Stimulated activated CD8-positive, alpha-beta memory T cell treated with anti-CD3 and anti-CD28 coated beads, Interleukin-12 subunit alpha, Interleukin-12 subunit beta, amount 100 ng/mL, for 4 hours (primary cell): ENCODE measurements around the gene ARHGAP6.

Experiments
- DNase-seq: peaks from one replicate; pipeline ENCODE4 v3.0.0-alpha.2; 2020; ENCODE audit warnings: low read depth

Gene ARHGAP6

DNA sequence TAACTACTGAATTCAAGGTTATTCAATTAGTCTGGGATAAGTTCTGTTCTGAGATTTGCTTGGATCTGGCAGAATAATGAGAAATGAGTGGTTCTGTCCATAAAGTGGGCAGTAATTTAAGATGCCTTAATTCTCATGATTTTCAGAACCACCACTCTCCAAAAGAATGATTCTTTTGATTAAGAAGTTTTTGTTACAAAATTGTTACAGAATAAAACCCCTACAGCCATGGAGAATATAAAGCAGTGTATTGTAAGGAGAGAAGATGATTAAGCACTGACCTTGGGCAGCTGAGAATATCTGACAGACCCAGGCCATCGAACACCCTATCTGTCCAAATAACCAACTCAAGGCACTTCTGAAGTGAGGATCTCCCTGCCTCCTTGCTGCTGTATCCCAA, 360.1 kb downstream of the ARHGAP6 start:
- DNase-seq: no peak

DNA sequence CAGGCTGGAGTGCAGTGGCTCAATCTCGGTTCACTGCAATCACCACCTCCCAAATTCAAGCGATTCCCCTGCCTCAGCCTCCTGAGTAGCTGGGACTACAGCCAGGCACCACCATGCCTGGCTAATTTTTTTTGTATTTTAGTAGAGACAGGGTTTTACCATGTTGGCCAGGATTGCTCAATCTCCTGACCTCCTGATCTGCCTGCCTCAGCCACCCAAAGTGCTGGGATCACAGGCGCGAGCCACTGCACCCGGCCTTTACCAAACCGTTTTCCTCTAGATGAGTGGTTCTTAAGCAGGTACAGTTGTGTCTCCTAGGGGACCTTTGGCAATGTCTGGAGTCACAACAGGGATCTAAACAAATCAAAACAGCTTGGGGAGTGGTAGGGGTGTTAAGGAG, 360.9 kb downstream of the ARHGAP6 start:
- DNase-seq: no peak

DNA sequence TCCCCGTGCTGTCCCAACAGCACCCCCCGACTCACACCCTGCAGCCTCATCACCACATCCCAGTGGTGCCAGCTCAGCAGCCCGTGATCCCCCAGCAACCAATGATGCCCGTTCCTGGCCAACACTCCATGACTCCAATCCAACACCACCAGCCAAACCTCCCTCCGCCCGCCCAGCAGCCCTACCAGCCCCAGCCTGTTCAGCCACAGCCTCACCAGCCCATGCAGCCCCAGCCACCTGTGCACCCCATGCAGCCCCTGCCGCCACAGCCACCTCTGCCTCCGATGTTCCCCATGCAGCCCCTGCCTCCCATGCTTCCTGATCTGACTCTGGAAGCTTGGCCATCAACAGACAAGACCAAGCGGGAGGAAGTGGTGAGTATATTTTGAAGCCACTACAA, 367.1 kb downstream of the ARHGAP6 start:
- DNase-seq: no peak

DNA sequence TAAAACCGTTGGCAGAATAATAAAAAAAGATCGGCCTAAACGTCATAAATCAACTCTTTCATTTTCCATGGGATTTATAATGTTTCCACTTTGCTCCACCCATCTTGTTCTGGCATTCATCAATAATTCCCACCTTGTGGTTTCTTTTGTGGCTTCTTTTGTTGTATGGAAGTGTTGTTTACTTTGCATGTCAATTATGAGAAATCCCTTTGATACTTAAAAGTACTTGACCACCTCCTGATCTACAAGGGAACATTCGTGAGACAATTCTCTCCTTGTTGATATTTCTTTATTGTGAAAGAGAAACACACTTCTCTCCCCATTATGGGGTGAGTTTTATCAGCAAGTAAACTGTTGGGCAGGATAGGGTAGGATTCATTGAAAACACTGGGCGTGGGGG, 369.7 kb downstream of the ARHGAP6 start:
- DNase-seq: no peak

DNA sequence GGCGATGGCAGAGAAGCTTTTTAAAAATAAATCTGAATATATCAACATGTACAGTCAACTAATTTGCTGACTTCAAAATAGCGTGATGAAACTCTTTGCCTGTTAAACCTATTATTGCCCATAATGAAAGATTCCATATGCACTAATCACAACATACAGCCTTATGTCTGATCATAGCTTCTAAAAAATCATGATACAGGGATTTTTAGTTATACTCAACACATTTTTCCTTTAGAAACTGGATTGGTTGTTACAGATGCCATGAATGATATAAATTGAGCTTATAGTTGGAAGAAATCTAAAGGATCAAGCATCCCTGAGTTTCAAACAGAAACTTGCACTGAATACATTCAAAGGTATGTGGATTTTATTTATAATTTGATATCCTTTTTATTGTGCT, 372.6 kb downstream of the ARHGAP6 start, which contains the start of gene AMELX:
TSS of gene AMELX (plus strand) at position 301 of the 400 bp plus-strand sequence. CDS start 1,376 bp downstream, outside the sequence.
- no peak for DNase-seq

DNA sequence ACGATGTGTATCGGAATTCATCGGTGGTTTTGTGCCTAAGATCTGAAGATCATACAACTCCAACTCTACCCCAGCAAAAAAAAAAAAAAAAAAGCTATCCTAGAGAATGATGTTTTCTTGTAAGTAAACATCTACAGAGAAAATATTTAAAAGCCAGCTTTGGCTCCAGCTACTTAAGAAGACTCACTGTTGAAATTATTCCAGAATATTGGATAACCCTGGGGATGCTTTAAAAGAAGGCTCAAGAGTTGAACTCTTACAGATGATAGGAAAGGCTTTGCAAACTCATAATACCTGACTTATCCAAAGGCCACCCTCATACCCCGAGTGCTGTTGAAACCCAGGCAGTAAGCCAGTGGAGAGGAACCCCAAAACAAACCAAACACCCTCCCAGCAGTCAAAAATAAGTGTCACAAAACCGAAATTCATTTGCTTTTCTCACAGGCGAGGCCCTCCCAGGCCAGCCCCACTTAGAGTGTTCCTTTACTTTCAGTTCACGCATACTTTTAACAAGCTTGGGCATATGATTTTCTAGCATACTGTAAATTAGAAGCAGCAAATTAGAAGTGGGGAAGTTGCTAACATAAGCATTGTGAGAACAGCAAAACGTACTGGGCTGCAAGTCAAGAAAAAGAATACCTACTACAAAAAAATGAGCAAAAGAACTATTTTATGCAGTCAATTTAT, 375.2 kb downstream of the ARHGAP6 start:
- DNase-seq: no peak

DNA sequence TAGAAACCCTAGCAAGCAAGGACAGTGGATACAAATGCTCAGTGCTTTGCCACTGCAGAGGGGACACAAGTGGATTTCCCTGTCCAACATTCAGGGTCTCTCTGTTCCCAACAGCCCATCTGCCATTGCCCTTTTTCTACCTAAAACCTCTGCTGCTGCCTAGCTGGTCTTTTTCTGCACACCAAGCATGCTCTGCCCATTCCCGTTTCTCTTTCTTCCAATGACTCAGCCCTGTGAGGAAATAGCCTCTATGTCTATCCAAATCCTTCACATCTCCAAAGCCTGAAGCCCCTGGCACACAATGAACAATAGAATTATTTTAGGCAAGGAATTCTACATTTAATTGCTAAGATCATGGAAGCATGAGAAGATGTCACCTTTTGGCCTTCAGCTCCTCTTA, 378.2 kb downstream of the ARHGAP6 start:
- no peak for DNase-seq

DNA sequence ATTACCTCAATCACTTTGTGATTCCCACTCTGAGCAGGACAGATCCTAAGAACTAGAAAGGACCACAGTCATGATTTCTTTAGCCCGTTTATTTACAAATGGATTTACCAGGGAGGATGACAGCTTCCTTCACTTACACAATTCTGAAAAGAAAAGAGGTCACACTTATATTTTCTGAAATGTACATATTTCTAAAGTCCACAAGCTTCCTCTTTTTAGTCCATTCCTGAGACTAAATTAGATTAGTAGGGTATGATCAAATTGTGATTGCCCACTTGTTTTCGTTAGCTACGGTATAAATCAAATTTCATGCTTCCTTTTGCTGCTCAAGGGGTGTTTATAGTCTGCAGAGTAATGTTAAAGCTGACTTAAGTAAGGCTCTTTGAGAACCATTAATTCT, 380.1 kb downstream of the ARHGAP6 start:
- DNase-seq: no peak

DNA sequence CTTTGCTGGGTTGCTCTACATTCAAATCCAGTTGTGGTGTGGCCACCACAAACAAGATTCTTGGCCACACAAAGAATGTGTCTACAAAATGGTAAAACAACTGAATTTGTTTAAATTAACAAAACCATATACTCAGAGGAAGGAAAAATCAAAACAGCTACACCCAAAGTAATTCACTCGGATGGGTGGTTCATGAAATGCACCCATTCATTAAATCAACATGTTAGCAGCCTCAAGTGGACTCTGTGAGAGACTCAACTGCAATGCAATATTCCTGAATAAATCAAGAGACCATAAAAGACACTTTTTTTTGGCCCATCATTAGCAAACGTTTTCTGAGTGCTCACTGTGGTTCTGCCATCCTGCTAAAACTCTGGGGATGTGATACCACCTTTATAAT, 383.7 kb downstream of the ARHGAP6 start:
- no peak for DNase-seq

DNA sequence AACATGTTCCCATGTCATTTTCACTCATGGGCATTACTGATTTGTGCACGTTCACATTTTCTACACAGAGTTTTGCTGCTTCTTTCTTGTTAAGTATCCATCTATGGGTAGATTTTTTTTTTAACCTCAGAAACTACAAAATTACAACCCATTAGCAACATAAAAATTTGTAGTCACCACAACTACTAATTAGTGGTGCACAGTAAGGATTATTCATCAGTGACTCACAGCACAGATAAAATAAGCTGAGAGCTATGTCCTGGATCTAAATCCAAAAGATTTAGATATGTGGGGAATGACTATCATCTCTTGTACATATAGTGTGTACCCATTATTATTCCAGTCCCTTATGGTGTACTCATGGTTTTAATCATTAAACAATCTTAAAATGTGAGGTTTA, 392.2 kb downstream of the ARHGAP6 start:
- no peak for DNase-seq

DNA sequence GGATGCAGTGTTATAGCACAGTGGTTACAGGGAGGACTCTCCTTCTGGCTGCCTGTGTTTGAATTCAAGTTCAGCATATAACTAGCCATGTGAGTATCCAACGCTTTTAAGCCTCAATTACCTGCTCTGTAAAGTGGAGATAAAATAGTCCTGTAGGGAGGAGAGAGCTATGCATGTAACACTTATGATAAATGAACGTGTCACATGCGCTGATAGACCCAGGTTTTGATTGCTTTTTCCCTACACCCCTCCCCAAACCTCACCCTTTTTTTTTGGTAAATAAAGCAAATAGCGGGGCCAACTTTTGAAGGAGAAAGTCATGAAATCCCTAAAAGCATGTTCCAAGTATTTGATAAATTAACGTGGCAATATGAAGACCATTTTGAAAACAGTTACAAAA, 392.9 kb downstream of the ARHGAP6 start:
- no peak for DNase-seq

DNA sequence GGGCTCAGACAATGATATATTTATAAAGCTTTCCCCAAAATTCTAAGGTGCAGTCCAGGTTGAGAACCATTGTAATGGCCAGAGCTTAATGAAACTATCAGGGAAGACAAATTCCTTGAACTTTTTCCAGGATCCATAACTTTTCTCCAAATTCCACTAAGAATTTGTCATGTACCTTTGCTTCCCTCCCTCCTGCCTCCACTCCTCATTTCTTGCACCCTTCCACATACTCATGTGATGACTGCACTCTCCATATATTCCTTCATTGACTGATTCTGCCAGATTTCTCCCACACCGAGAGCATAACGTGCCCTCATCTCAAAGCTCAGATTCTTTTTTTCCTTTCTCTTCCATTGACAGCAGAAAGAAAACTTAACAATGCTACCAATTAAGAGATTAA, 393.4 kb downstream of the ARHGAP6 start:
- no peak for DNase-seq

DNA sequence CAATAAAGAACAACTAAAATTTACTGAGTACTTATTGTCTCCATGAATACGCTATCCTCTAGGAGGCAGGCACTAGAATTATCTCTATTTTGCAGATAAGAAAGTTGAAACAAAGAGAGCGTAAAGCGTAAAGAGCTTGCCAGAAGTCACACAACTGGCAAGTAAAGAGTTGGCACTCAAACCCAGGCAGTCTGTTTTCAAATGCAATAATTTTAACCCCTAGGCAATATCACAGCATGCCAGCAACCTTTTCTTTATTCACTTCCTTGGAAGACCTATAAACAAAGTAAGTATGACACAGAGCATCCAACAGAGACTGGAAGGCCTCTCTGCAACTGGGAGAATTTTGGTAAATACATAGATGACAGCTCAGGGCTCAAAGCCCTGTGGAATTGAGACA, 395.7 kb downstream of the ARHGAP6 start:
- DNase-seq: no peak

DNA sequence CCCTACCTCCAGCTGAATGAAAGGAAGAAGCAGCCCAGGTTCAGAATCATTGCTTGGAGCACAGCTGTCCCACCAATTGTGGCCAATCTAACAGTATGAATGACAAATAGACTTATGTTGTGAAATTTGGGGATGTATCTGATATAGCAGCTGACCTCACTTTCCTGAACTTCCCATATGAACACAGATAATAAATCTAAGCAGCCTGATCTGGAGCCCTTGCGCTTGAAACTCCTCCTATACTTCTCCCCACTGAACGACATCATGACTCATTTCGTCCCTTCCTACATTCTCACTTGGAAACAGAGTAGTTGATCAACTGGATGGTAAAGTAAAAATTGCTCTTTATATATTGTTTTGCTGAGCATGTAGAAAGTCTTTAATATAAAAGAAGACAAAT, 396.7 kb downstream of the ARHGAP6 start:
- no peak for DNase-seq

DNA sequence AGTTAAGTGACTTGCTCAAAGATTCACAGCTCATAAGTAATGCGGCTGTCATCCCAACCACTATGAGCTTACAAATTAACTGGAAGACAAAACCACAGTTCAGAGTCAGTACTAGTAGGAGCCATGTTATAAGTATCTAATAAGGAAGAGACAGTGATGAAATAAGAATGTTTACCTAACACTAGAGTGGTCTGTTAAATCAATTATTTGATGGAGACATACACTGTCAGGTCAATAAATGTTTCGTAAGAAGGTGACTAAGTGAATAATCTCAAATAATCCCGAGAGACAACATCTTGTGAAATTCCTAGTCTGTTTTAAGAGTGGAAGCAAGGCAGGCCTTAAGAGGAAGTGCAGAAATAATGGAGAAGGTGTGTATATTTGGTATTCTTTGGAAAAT, 398.3 kb downstream of the ARHGAP6 start:
- DNase-seq: no peak

DNA sequence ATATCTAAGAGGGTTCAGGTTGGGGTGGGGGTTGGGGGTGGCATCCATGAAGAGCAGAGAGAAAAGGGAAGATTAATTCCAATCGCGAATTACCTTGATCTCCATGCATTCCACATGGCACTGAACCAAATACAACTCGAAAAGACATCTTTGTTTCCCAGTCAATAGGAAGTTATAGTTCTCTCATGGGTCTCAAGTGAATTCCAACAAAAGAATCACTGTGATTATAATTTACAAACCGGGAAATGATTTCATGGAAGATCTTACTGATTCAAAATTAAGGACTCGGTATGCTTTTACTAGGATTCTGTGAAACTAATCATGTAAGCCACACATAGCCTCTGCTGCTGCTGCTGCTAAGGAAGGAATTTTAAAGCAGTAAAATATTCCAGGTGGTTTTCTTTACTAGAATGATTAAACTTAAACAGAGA, 399.1 kb downstream of the ARHGAP6 start:
- DNase-seq: no peak

DNA sequence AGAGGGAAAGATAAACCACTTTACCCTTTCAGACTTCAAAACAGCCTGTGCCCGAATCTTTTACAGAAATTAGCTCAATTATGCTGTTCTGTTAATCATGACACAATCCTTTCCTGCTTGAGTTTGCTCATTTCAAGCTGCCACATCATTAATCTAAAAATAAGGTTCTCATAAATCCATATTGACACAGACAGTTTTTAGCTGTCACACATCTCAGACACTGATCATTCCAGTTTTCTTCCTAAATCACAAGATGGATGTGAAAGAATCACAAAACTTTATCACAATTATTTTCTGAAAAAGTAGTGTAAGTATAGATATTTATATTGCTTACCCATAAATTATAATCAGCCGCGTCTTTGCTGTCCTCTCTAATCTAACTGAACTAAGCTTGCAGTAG, 400.4 kb downstream of the ARHGAP6 start:
- no peak for DNase-seq

DNA sequence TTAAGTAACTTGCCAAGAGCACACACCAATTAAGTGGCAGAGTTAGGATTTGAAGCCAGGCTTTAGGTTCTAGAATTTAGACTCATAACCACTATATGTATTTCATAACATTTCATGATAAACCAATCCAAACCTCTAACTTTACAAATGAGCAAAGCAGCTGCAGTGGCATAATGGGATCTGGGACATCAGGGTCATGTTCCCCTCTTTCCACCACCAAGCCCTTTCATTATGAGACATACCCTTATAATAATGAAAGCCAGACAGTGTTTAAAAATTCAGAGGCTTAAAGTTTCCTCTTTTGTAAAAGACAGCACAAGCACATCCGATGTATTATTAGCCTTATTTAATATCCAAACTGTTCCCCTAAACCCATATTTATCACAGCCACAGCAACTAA, 400.8 kb downstream of the ARHGAP6 start:
- DNase-seq: no peak

DNA sequence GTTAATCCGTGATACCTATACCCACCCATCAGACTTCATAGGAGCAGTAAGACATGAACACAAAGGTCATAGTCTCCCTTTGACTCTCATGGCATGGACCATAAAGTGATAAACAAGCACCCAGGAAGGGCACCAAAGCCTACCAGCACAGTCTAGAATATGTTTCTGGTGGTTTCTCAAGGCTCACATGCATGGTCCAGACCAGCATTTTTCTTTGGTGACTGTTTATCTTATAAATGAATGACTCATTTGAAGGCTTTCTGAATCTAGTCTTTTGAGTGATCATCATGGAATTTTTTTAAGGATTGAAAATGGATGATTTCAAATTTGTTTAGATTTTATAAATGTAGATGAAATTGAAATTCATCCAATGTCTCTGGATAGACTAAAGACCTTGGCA, 404.5 kb downstream of the ARHGAP6 start:
- DNase-seq: no peak

DNA sequence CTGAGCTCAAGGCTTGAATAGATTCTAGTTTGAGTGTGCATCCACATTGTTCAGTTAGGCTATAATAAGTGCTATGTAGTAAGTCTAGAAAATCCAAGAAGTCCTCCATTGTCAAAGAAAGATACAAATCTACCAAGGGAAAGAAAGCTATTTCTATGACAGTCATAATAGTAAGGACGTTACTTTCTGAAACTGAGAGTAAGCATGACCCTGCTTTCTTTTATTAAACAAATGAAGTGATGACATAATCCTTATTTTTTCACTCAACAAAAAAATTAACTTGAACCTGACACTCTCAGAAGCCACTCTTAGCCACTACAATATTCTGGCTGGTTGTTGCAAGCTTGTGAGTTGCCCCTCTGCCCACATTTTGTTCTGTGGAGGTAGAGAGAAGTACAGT, 406.3 kb downstream of the ARHGAP6 start:
- no peak for DNase-seq

DNA sequence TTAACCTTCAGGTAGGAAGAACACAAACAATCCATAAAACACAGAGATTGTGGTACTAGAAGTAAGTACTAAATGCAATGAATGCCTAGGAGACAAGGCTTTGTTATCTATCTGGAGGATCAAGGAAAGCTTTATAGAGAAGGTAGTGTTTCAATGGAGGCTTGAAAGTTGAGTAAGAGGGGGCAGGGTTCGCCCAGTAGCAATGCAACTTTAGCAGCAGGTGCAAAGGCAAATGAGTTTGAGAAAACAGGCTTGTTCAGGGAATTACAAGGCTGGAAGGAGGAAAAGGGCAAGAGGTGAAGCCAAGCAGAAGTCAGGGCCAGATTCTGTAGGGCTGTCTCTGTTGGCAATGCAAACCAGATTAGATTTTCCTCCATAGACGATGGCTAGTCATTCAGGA, 408.0 kb downstream of the ARHGAP6 start:
- DNase-seq: no peak

DNA sequence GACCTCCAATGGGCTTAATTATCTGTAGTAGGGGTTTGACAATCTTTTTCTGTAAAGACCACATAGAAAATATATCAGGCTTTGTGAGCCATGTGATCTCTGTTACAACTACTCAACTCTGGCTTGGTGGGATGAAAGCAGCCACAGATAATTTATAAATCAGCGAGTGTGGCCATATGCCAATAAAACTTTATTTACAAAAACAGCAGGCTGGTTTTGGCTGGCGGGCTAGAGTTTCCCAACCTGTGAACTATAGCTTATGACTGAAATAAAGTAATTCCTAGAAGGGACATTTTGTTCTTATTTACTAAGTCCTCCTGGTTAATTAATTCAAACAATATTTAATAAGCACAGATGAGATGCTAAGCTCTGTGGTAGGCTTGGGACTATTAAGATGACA, 408.4 kb downstream of the ARHGAP6 start:
- DNase-seq: no peak

DNA sequence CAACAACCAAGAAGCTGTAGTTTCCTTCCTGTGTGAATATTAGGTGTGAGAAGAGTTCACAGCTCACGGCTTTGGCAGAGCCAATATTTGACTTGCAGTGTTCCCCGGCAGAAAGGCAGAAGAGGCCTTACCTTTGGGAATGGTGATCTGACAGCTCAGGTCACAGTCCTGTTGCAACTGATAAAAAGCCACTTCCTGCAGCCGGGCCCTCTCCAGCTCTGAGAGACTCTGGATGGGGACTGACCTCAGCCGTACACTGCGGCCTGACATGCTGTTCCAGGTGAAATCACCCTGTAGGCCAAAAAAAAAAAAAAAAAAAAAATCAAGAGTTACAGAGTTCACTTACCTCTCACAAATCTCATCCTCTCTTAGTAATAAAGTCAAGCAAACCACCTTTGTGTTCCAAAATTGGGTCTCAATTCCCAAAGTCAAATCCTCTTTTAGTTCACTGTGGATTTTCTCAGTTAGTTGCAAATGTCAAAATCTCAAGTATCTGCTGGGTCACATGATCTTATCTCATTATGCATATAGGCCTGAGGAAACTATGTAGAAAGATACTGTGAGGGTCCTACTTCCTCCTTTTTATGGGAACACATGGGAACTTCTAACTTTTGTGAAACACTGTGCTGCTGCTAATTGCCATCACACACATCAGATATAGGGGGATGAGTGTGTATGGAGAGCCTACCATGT, 411.2 kb downstream of the ARHGAP6 start:
- no peak for DNase-seq

DNA sequence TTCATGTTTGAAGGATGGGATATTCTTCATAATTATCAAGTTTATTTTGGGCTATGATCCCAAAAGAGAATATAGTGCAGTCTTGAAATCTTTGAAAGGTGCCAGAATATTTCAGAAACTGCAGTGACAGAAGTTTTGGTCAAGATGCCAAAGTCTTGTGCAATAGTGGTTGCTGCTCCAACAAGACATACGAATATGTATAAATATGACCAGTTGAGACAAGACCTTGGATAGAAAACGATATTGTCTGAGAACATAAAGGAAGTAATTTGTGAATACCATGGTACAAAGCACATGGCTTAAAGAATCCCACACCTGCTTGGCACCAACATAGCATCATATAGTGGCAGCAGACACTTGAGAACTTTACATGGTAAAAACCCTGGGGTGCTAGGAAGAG, 421.1 kb downstream of the ARHGAP6 start:
- no peak for DNase-seq
